NB4 (cell line): ENCODE measurements around the gene IKZF5.

Source experiments
- DNase-seq: peaks from one replicate; pipeline ENCODE4 v3.0.0; 2010; ENCODE audit warnings: low read depth
- H3K4me3 ChIP-seq: one replicate; pipeline ENCODE4 v1.5.1; 2011; ENCODE audit warnings: mild to moderate bottlenecking, low read depth, low read length, moderate library complexity
- CTCF ChIP-seq: IDR thresholded peaks from one replicate; pipeline ENCODE4 v1.5.1; 2012; ENCODE audit warnings: low read depth, low read length
- MAX ChIP-seq: IDR thresholded peaks from 2 replicates; pipeline ENCODE4 v1.6.1; 2011; ENCODE audit warnings: low read depth, low read length
- MYC ChIP-seq: IDR thresholded peaks from 2 replicates; pipeline ENCODE4 v1.6.1; 2011; ENCODE audit warnings: low read depth, low read length
- POLR2A ChIP-seq: IDR thresholded peaks from 2 replicates; pipeline ENCODE4 v1.6.1; 2011; ENCODE audit warnings: mild to moderate bottlenecking; ENCODE audit not compliant: insufficient read length; ENCODE audit errors: extremely low read depth

IKZF5 gene

GRCh38 chr10:123039632-123039930, 31.0 kb upstream of the IKZF5 start:
- no peak for TF ChIP-seq MAX
- TF ChIP-seq CTCF = no peak
- TF ChIP-seq MYC = no peak
- TF ChIP-seq POLR2A = no peak
- H3K4me3 ChIP-seq = no peak overlapping the region
- DNase-seq = no peak

GRCh38 chr10:123038782-123039631, 30.4 kb upstream of the IKZF5 start:
- DNase-seq = peak; percentile 18
- no peak overlapping the region for H3K4me3 ChIP-seq
- TF ChIP-seq MYC = no peak
- TF ChIP-seq POLR2A = no peak
- TF ChIP-seq CTCF = no peak
- no peak for TF ChIP-seq MAX

- no peak overlapping the region for H3K4me3 ChIP-seq
- DNase-seq = no peak
- TF ChIP-seq CTCF (no peak), MYC (no peak), MAX (no peak), POLR2A (no peak)
Observed at GRCh38 chr10:123035467-123036086, 27.0 kb upstream of the IKZF5 start.

- DNase-seq = no peak
- TF ChIP-seq MAX (no peak), POLR2A (no peak), MYC (no peak), CTCF (no peak)
- H3K4me3 ChIP-seq = no peak overlapping the region
Observed at GRCh38 chr10:123034332-123034731, 25.7 kb upstream of the IKZF5 start.

- TF ChIP-seq CTCF = no peak
- no peak for TF ChIP-seq POLR2A
- TF ChIP-seq MYC = no peak
- TF ChIP-seq MAX = no peak
- no peak overlapping the region for H3K4me3 ChIP-seq
- DNase-seq = no peak
Observed at GRCh38 chr10:123031124-123031523, 22.5 kb upstream of the IKZF5 start.
